A673 (cell line): ENCODE measurements around the gene FSHB.

Experiments used
- EZH2 ChIP-seq: fragments of 200-600 bp; sonication (generic); IDR thresholded peaks from 2 replicates; pipeline ENCODE4 v1.6.1; 2017; ENCODE audit warnings: borderline replicate concordance, low read depth, mild to moderate bottlenecking, mixed read lengths, antibody characterized with exemption, low read length; ENCODE audit not compliant: poor library complexity, severe bottlenecking
- TF ChIP-seq, protein P1 (sequence below): fragments of 300-800, 200-600 bp; sonication (generic); conservative IDR thresholded peaks from 2 replicates; pipeline ENCODE4 v1.5.1; 2017; ENCODE audit warnings: low read depth, mild to moderate bottlenecking, antibody characterized with exemption, low read length, moderate library complexity, mixed read lengths

DNA sequence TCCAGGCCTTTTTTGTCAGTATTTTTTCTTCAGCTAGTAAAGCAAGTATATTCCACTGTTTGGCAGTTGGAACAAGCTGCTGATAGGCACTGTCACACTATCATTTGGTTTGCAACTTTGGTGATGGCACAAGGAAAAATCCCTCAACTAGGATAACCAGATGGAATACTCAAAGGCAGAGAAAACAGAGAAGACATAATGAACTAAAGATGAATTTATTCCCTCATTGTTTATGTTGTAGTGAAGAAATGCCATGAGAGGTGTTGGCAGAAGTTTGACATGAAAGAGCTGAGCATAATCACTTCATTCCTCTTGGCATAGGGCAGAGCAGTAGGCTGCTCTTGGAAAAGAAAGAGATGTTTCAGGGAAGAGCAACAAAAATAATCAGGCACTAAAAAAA lies 39.9 kb downstream of the FSHB start:
- TF ChIP-seq, protein P1, sequence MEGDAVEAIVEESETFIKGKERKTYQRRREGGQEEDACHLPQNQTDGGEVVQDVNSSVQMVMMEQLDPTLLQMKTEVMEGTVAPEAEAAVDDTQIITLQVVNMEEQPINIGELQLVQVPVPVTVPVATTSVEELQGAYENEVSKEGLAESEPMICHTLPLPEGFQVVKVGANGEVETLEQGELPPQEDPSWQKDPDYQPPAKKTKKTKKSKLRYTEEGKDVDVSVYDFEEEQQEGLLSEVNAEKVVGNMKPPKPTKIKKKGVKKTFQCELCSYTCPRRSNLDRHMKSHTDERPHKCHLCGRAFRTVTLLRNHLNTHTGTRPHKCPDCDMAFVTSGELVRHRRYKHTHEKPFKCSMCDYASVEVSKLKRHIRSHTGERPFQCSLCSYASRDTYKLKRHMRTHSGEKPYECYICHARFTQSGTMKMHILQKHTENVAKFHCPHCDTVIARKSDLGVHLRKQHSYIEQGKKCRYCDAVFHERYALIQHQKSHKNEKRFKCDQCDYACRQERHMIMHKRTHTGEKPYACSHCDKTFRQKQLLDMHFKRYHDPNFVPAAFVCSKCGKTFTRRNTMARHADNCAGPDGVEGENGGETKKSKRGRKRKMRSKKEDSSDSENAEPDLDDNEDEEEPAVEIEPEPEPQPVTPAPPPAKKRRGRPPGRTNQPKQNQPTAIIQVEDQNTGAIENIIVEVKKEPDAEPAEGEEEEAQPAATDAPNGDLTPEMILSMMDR: no peak
- TF ChIP-seq EZH2: no peak
